Adipose tissue (tissue), 3 donors: ENCODE data around the gene KANSL1. TPM values are rescaled to one million over a fixed set of nuclear protein-coding genes. Genes with fewer than 3 reads are reported as not detected.

ENCODE experiments used
- H3K27ac ChIP-seq: one replicate; pipeline ENCODE4 v1.5.1; 2013; ENCODE audit warnings: low read depth, low read length
- WGBS, 3 donors: extraction: QIAGEN DNeasy Blood & Tissue Kit; methylation state at CpG; one replicate each; pipeline ENCODE4 v1.1.7; 2013; 5-methylcytosine and 5-hydroxymethylcytosine counted together
- polyA plus RNA-seq, 3 donors: library from polyadenylated mRNA; stranded (reverse); fragments of 200-250 nt; gene quantifications; one replicate each; pipeline ENCODE4 v1.2.3, GENCODE V29; 2013
- donor health status: healthy with polysubstance abuse.
- donor health status: Bipolar disorder and iron deficiency.
- donor health status: healthy.

Gene KANSL1
- polyA plus RNA-seq, 3 donors = 11.4 to 15.2 (median 14.3) TPM

DNA sequence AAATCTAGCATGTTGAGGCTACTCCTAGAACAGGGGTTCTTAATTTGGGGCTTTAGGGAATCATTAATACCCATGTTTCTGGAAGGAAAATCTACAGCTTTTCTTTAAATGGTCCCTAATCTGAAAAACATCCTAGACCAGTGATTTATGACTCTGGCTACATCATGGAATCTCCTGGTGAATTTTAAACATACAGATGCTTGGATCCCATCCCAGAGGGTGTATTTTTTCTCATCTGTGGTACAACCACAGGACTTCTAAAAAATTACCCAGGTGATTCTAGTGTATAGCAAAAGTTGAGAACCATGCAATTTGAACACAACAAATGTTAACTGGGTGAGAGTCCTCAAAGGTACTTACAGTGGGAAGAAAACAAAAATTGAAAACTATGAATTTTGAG is 41.5 kb downstream of the KANSL1 start:
- no peak overlapping the region for H3K27ac ChIP-seq

DNA sequence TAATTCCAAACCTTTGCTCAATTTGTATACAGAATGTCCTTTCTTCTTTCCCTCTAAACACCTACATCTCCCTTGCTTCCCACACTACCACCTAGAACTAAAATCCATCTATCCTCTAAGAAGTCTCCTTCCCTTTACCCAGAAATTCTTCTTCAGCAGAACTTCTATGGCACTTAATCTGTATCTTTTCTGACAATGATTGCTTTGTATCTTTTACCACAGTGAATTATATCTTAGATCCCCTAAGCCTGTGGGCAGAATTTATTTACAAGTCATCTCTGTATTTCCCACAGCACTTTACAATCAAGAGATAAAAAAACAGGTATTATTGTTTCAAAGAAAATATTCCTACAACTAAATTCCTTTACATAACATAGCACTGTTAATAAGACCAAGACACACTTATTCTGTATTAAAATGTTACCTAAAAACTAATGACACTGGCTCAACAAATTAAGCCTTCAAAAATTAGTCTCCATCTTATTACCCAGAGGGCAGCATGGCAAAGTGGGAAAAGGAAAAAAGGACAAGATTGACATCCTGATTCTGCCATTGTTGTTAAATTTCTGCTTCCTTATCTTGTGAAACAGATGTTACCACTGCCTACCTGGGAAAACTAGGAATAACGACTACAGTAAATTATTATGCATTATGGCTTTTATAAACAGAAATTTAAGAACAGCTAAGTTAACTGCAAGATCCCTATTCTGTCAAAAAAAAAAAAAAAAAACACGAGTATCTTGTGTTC is 42.8 kb downstream of the KANSL1 start:
- 25 to 41% (median 28%) methylated on average over 2 of the region's 2 CpGs for WGBS, 3 donors
- no peak overlapping the region for H3K27ac ChIP-seq

DNA sequence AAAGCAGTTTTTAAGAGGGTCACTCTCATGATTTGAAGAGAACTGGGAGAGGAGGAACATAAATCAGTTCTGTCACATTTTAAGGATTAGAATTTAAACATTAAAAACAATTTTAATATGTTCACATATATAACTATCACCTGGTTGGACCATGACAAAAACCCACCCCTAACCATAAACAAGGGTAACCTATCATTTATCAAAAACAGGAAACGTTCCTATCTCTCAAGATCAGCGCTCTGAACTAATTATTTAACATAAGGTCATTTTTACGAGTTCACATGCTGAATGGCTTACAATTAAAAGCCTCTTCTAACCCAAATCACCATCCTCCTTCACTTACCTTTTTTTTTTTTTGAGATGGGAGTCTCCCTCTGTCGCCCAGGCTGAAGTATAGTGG is 45.0 kb downstream of the KANSL1 start:
- 61 to 70% (median 67%) methylated on average over 4 of the region's 4 CpGs for WGBS, 3 donors
- H3K27ac ChIP-seq = no peak overlapping the region

DNA sequence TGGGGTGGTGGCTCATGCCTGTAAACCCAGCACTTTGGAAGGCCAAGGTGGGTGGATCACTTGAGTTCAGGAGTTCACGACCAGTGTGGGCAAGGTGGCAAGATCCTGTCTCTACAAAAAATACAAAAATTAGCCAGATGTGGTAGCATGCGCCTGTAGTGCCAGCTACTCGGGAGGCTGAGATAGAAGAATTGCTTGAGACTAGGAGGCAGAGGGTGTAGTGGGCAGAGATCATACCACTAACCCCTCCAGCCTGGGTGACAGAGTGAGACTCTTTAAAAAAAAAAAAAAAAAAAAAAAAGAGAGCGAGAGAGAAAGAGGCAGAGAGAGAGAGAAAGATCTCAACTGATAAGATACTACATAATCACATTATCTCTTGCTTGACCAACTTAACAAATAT is 45.9 kb downstream of the KANSL1 start:
- no peak overlapping the region for H3K27ac ChIP-seq
- 82 to 90% (median 88%) methylated on average over 4 of the region's 4 CpGs for WGBS, 3 donors

DNA sequence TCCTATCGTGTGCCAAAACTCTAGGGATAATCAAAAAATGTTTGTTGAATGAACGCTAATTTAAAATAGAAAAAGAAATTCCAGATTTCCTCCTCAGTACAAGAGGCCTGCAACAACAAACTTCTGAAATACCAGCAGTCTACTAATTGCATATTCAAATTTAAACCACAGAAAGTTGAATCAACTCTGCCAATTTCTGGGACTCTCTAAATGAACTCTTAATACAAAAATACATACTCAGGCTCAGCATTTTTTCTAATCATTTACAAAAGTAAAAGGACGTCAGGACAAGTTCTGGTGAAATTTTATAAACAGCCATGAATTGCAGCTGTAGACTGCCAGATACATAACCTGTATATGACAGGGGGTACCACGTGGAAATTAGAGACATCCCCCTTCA is 49.0 kb downstream of the KANSL1 start:
- no peak overlapping the region for H3K27ac ChIP-seq
- WGBS, 3 donors = 24 to 56% (median 53%) methylated on average over 4 of the region's 4 CpGs

DNA sequence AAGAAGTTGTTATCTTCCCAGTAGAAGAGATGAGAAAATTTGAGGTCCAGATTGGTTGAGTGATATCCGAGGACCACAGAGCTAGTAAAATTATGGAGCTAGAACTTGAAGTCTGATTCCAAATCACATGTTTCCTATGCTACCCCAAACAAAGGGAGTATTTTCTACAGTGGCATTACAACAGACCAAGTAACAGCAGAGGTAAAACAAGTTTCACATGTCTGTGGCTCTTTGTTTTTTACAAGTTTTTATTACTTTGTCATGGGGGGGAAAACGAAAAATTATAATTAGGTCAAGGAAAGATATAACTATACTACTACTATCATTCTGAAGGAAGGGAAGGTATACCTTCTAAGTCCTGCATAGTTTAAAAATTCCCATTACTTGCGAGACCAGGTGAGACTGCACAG is 49.4 kb downstream of the KANSL1 start:
- 48 to 80% (median 73%) methylated on average over 3 of the region's 3 CpGs for WGBS, 3 donors
- no peak overlapping the region for H3K27ac ChIP-seq

DNA sequence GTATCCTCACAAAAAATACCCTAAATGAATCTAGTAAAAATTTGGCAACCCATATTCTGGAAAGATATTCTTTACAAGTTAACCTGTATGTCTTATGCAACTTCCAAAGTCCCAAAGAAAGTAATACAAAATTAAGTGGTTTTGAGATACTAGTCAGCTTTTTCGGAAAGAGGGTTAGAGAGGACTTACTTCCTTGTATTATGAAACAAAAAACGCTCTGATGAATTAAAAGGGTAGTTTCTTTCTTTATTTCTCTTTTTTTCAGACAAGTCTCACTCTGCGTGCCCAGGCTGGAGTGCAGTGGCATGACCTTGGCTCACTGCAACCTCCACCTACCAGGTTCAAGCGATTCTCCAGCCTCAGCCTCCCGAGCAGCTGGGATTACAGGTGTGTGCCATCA is 51.6 kb downstream of the KANSL1 start:
- 62 to 72% (median 65%) methylated on average over 5 of the region's 5 CpGs for WGBS, 3 donors
- H3K27ac ChIP-seq = no peak overlapping the region

DNA sequence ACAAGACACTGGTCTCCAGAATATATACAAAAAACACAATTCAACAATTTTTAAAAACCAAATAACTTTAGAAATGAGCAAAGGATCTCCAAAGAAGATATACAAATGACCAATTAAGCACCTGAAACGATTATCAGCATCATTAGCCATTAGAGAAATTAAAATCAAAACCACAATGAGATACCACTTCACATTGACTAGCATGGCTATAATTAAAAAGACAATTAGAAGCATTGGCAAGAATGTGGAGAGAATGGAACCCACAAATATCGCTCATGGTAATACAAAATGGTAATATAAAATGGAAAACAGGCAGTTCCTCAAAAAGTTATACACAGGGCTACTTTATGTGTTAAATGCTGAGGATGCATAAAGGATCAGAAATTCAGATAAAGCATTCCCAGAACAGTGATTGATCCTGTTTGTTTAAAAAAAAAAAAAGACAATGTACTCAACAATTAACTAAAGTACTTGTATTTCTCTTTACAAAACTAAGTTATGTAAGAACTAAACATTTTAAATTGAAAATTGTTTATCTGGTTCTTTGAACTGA is 52.5 kb downstream of the KANSL1 start:
- WGBS, 3 donors = 91 to 94% (median 92%) methylated on average over 2 of the region's 2 CpGs
- no peak overlapping the region for H3K27ac ChIP-seq

DNA sequence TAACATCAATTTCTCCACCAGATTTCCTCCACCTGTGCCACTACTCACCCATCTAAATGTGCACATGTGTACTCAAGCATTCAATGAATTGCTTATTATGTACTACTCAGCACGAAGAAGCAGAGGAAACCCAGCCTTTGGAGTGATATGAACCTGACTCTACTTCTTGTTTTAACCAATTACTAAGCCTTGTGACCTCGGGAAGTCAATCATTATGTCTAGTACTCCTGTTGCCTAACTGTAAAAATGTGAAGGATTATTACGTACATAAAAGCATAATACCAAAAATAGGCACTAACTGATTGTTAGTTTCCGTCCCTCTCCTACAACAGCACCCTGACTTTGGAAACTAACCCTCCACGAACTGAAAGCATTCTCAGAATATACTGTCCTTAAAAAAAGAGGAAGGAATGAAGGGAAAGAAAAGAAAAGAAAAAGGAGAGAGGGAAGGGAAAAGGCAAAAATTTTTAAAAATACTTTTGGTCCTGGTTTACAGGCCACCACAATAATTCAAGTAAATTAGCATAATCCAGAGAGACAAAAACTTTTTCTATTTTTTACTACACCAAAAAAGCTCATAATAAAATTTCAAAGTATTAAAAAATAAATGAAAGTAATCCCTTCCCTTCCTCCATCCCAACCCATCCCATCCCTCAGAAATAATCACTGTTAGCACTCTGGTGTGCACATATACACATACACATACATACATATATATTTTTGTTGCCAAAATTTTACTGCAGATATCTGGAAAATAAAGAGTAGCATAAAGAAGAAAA is 53.6 kb downstream of the KANSL1 start:
- WGBS, 3 donors = 33 to 47% (median 45%) methylated on average over 5 of the region's 5 CpGs
- no peak overlapping the region for H3K27ac ChIP-seq

DNA sequence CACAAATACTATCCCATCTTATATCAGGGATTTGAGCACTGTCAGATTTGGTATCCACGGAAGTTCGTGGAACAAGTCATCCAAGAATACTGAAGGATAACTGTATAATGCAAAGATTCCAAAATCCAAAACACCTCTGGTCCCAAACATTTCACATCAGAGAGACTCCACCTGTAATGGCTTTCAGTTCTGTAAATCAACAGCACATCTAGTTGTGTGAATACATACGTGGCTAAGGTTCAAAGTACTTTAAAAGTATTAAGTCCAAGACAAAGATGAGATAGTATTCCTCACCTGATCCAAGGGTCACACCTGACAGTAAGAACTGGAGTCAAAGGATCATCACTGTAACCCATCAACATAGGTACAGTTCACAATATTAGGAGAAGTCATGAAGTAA is 54.8 kb downstream of the KANSL1 start:
- WGBS, 3 donors = 62 to 84% (median 77%) methylated on average over 3 of the region's 3 CpGs
- no peak overlapping the region for H3K27ac ChIP-seq

DNA sequence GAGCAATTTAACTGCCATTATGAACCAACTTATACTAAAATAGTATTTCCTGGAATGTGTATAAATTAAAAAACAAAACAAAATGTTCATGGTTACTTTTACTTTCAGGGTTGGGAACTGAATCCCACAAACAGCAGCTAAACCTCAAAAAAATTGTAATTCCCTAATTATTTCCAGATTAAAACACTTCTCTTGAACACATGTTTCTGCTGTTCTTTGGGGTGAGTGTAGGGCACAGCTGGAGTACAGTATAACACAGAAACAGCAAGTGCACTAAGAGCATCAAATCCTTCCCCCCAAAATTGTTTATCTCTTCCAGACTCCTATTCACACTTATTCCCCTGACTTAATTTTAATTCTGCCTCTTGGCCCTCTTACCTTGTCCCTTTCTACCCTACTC is 56.4 kb downstream of the KANSL1 start:
- no peak overlapping the region for H3K27ac ChIP-seq

DNA sequence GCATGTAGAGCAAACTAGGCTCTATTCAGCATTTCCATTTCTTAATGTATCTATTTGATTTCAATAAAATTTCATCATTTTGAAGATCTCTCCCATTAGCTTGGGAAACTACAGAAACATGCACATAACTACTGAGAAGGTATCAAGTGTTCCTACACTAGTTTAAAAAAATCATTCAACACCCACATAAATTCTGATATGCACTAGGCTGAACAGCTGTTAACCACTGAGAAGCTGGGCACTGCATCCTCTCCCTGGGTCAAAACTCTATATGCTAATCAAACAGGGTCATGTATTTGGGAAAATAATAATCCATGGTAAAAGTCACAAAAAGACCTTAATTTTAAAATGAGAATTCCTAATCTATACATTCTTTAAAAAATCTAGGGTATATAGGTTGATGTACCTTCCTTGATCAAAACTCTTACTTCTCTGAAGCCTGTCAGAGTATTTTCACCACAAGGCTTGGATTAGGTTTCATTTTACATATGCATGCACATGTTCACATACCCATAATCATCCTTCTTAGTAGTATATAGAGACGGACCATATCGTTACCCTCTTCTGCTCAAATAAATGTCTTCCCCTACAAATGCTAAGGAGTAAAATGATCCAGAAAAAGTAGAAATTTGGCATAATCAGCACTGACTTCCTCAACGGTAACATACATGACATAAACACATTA is 57.2 kb downstream of the KANSL1 start:
- WGBS, 3 donors = 73 to 82% (median 82%) methylated on average over 3 of the region's 3 CpGs

DNA sequence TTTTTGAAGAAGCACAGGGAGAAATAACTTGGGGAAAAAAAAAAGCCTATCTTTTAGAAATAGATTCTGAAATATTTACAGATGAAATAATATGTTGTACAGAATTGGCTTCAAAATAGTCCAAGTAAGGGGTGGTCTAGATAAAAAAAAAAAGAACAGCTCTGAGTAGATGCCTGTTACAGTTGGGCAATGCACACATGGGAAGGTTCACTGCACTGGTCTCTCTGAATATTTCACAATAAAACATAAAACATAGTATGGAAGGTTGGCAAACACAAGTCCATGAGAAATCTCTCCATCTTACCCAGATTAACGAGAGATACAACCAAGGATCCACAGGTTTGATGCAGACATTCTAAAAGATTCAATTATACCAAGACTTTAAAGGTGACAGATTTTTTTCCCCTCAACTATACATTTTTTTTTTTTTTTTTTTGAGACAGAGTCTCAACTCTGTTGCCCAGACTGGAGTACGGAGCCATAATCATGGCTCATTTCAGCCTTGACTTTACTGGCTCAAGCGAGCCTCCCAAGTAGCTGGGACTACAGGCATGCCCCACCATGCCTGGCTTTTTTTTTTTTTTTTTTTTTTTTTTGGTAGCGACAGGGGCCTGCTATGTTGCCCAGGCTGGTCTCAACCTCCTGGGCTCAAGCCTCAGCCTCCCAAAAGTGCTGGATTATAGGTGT is 58.0 kb downstream of the KANSL1 start:
- WGBS, 3 donors = 86 to 89% (median 86%) methylated on average over 4 of the region's 4 CpGs
- no peak overlapping the region for H3K27ac ChIP-seq

More for the DNA sequence above, 57.2 kb downstream of the KANSL1 start:
- no peak overlapping the region for H3K27ac ChIP-seq

DNA sequence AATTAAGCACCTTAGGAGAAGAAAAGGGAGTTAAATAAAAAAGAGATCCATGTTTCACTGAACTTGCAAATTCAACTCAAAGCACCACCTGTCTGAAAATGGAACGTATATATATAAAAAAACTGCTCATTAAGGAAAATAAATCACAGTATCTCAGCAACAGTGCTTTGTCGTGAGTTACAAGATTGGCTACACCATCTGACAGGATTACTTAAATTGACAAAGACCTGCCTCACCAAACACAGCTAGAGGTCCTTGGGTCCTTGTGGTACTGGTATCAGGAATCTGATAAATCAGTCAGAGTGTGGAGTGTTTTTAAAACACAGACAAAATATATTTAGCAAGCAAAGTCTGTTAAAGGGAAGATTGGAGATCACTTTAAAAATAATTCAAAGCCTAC is 63.9 kb downstream of the KANSL1 start:
- WGBS, 3 donors = 21 to 63% (median 60%) methylated on average over 2 of the region's 2 CpGs
- no peak overlapping the region for H3K27ac ChIP-seq

DNA sequence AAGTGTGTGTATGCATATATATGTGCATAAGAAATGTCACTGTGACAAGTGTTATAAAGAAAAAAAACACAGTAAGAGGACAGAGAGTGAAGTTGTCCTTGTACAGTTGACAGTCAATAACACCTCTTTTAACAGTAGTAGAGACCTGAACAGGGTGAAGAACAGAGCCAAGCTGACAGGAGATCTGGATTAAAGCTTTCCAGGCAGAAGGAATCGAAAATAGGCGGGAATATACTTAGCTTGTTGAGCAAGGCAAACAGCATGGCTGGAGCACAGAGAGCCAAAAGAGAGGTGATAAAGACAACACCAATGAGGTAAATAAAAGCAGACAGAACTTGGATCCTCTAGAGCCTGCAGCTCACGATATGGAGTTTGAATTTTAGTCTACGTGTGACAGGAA is 64.8 kb downstream of the KANSL1 start:
- no peak overlapping the region for H3K27ac ChIP-seq
- WGBS, 3 donors = 38 to 86% (median 85%) methylated on average over 4 of the region's 4 CpGs

DNA sequence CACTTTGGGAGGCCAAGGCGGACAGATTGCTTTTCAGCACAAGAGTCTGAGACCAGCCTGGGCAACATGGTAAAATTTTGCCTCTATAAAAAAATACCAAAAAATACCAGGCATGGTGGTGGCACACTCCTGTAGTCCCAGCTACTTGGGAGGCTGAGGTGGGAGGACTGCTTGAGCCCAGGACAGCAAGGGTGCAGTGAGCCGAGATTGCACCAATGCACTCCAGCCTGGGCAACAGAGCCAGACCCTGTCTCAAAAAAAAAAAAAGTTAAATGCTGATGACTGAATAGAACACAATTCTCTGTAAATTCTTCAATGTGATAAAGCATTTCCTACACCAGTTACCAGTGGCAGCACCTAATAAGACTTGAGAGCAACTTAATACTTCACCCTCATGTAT is 65.7 kb downstream of the KANSL1 start:
- 93 to 100% (median 97%) methylated on average over 2 of the region's 2 CpGs for WGBS, 3 donors
- H3K27ac ChIP-seq = no peak overlapping the region

DNA sequence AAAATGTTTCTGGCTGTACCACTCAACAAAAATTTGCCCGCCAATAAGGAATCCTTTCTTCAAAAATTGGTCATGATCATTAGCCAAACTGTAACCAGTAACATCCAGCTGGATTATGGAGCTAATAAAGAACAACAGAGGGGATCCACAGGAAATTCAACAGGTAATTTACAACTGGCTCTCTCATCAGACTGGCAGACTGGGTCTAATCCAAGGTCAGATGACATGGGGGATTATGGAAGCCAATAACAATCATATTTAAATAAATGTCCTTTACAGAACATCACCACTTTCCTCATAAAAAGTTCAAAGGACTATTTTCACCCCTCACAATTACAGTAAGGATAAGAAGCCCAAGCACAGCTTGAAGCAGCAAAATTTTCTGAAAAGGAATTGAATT is 66.4 kb downstream of the KANSL1 start:
- no peak overlapping the region for H3K27ac ChIP-seq
- 94 to 100% (median 95%) methylated on average over 1 of the region's 1 CpG for WGBS, 3 donors

DNA sequence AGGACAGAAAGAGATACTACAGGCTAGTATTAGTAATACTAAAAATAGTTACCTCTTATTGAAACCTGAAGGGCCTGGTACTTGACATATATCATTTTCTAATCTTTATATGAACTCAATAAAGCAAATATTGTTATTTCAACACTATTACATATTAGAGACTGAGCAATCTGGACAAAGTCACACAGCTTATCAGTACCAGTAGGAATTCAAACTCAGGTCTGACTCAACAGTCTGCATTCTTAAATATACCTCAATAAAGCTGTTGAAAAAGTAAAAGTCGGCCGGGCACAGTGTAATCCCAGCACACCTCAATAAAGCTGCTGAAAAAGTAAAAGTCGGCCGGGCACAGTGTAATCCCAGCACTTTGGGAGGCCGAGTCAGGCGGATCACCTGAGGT is 67.4 kb downstream of the KANSL1 start:
- WGBS, 3 donors = 77 to 99% (median 91%) methylated on average over 6 of the region's 6 CpGs
- no peak overlapping the region for H3K27ac ChIP-seq
